ENCODE data around the gene ZNF565. TPM values are rescaled to one million over a fixed set of nuclear protein-coding genes. Genes with fewer than 3 reads are reported as not detected.

ZNF565 gene
- polyA plus RNA-seq, 1 experiment = 2.2 TPM

DNA sequence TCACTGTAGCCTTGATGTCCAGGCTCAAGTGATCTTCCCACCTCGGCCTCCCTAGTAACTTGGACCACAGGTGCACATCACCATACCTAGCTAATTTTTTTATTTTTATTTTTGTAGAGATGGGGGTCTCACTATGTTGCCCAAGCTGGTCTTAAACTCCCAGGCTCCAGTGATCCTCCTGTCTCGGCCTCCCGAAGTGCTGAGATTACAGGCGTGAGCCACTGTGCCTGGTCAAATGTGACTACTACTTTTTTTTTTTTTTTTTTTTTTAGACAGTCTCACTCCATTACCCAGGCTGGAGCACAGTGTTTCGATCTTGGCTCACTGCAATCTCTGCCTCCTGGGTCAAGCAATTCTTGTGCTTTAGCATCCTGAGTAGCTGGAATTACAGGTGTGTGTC lies 41.6 kb downstream of the ZNF565 start:
- H3K36me3 ChIP-seq (ENCODE audit: control insufficient read depth, insufficient read depth, low read length) = no peaks in the 10 kb centered on the region
- POLR2A ChIA-PET = no interaction called here
- DNase-seq (ENCODE audit: low read depth) = no peak
- no peak overlapping the region for H3K4me3 ChIP-seq (ENCODE audit: low read depth, low read length)
- no peaks in the 10 kb centered on the region for H3K27me3 ChIP-seq (ENCODE audit: control insufficient read depth, insufficient read depth, low read length)
- TF ChIP-seq CTCF (IDR thresholded peaks at IDR 0.05; ENCODE audit: insufficient read depth, low read depth, low read length) = no peak
- CTCF ChIA-PET = interaction anchor here (0.7 to 3.9 kb wide), 4 partner anchors 9 to 46 kb away, joined by 3 to 39 read pairs (median 4); no protein-coding TSS in a partner anchor

DNA sequence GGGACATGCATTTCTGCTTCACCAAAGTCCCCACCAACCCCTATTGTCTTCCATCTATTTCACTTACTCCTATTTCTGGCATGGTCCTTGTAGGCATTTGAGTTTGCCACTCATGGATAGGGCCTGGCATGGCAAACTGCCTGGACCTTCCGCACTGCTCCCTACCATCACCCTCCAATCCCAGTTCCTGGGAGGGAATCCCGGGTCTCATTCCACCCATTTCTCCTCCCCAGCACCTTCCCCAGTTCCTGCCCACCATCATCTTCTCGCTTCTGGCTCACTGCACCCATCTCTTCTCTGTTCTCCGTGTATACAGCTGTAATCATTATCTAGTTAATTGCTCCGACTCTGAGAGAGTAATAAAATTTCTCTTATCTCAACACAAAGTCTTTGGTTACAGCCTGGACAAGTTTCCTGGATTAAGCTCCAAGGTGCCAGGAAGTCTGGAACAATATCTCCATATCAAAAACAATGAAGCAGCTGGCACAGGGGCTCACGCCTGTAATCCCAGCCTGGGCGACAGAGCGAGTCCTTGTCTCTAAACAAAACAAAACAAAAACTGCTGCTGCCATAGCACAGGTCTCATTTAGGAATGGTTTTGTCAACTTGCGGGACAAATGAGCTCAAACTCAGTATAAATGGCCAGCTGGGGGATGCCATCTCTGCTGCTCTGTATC lies 45.2 kb downstream of the ZNF565 start:
- POLR2A ChIA-PET = no interaction called here
- no peak overlapping the region for H3K4me3 ChIP-seq (ENCODE audit: low read depth, low read length)
- no peak for TF ChIP-seq CTCF (IDR thresholded peaks at IDR 0.05; ENCODE audit: insufficient read depth, low read depth, low read length)
- no peaks in the 10 kb centered on the region for H3K27me3 ChIP-seq (ENCODE audit: control insufficient read depth, insufficient read depth, low read length)
- DNase-seq (ENCODE audit: low read depth) = no peak
- H3K36me3 ChIP-seq (ENCODE audit: control insufficient read depth, insufficient read depth, low read length) = no peaks in the 10 kb centered on the region
- CTCF ChIA-PET = interaction anchor here (0.7 to 5.4 kb wide), 9 partner anchors 8 to 222 kb away, joined by 3 to 61 read pairs (median 7); no protein-coding TSS in a partner anchor

DNA sequence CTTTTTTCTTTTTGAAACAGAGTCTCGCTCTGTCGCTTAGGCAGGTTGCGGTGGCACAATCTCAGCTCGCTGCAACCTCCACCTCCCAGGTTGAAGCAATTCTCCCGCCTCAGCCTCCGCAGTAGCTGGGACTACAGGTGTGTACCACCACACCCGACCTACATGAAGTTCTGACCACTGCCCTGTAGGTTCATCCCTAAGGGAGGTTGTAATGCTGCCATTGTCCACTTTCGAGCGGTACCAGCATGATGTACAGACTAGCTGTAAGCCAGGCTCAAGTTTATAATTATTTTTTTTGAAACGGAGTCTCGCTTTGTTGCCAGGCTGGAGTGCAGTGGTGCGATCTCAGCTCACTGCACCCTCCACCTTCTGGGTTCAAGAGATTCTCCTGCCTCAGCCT lies 50.7 kb downstream of the ZNF565 start:
- no peak for TF ChIP-seq CTCF (IDR thresholded peaks at IDR 0.05; ENCODE audit: insufficient read depth, low read depth, low read length)
- Histone ChIP-seq H3K4me3 (ENCODE audit: low read depth, low read length) (no peak overlapping the region), H3K36me3 (ENCODE audit: control insufficient read depth, insufficient read depth, low read length) (no peaks in the 10 kb centered on the region), H3K27me3 (ENCODE audit: control insufficient read depth, insufficient read depth, low read length) (no peaks in the 10 kb centered on the region)
- ChIA-PET POLR2A (no interaction called here), CTCF (interaction anchor here (0.6 to 3.8 kb wide), 3 partner anchors 9 to 214 kb away, joined by 4 to 12 read pairs (median 4); no protein-coding TSS in a partner anchor)
- DNase-seq (ENCODE audit: low read depth) = no peak

GRCh38 chr19:36160821-36161596 lies 53.5 kb downstream of the ZNF565 start:
- no peak for TF ChIP-seq CTCF (IDR thresholded peaks at IDR 0.05; ENCODE audit: insufficient read depth, low read depth, low read length)
- no peak for DNase-seq (ENCODE audit: low read depth)
- no peaks in the 10 kb centered on the region for H3K36me3 ChIP-seq (ENCODE audit: control insufficient read depth, insufficient read depth, low read length)
- ChIA-PET POLR2A (no interaction called here), CTCF (interaction anchor here (0.6 kb wide), 1 partner anchor 9 kb away, joined by 3 read pairs; no protein-coding TSS in a partner anchor)
- H3K4me3 ChIP-seq (ENCODE audit: low read depth, low read length) = no peak overlapping the region
- no peaks in the 10 kb centered on the region for H3K27me3 ChIP-seq (ENCODE audit: control insufficient read depth, insufficient read depth, low read length)

GRCh38 chr19:36153126-36153525 lies 61.3 kb downstream of the ZNF565 start:
- no peak overlapping the region for H3K4me3 ChIP-seq (ENCODE audit: low read depth, low read length)
- H3K36me3 ChIP-seq (ENCODE audit: control insufficient read depth, insufficient read depth, low read length) = peaks cover 9% of the 10 kb centered on the region
- TF ChIP-seq CTCF (IDR thresholded peaks at IDR 0.05; ENCODE audit: insufficient read depth, low read depth, low read length) = no peak
- POLR2A ChIA-PET = interaction anchor here (0.6 kb wide), 1 partner anchor 61 kb away, joined by 7 read pairs; the partner anchor contains the start of gene ZNF565
- H3K27me3 ChIP-seq (ENCODE audit: control insufficient read depth, insufficient read depth, low read length) = no peaks in the 10 kb centered on the region
- DNase-seq (ENCODE audit: low read depth) = no peak
- CTCF ChIA-PET = interaction anchor here (1.1 to 2.4 kb wide), 3 partner anchors 17 to 92 kb away, joined by 3 to 16 read pairs (median 7); no protein-coding TSS in a partner anchor
